PFSK-1 (cell line): ENCODE data around the gene FAM118B.

Source experiments
- POLR2AphosphoS5 ChIP-seq: IDR thresholded peaks from 2 replicates; pipeline ENCODE4 v1.6.1; 2012; ENCODE audit warnings: low read depth, mild to moderate bottlenecking, control low read depth, low read length, moderate library complexity
- TAF1 ChIP-seq: IDR thresholded peaks from 2 replicates; pipeline ENCODE4 v1.6.1; 2012; ENCODE audit warnings: low read length, control low read depth, borderline replicate concordance; ENCODE audit not compliant: insufficient read depth
- TF ChIP-seq, protein P1 (sequence below), 2 experiments: IDR thresholded peaks; 2 replicates each; pipeline versions ENCODE4 v1.6.1 to v1.8.0; 2011 to 2012; ENCODE audit warnings: low read depth in 2 of 2, low read length in 2 of 2, control low read depth in 1 of 2, inconsistent platforms in 1 of 2, mild to moderate bottlenecking in 1 of 2, moderate library complexity in 1 of 2; ENCODE audit not compliant: insufficient read depth in 1 of 2

DNA sequence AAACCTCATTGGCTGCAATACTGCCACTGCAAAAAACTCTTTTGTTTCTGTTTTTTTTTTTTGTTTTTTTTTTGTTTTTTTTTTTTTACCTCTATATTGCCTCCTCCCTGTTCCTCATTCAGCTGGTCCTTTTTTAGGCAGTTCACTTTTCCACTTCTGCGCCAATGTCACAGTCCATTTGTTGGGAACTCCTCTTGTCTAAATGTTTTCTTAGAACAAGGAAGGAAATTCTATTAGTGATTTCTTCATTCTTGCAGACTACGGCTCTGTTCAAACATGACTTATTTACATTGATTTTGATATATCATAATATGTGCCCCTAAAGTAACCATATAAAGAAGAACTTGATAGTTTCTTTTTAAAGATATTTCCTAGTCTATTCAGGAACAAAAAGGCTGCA lies 2.9 kb downstream of the FAM118B start:
- TF ChIP-seq, protein P1, sequence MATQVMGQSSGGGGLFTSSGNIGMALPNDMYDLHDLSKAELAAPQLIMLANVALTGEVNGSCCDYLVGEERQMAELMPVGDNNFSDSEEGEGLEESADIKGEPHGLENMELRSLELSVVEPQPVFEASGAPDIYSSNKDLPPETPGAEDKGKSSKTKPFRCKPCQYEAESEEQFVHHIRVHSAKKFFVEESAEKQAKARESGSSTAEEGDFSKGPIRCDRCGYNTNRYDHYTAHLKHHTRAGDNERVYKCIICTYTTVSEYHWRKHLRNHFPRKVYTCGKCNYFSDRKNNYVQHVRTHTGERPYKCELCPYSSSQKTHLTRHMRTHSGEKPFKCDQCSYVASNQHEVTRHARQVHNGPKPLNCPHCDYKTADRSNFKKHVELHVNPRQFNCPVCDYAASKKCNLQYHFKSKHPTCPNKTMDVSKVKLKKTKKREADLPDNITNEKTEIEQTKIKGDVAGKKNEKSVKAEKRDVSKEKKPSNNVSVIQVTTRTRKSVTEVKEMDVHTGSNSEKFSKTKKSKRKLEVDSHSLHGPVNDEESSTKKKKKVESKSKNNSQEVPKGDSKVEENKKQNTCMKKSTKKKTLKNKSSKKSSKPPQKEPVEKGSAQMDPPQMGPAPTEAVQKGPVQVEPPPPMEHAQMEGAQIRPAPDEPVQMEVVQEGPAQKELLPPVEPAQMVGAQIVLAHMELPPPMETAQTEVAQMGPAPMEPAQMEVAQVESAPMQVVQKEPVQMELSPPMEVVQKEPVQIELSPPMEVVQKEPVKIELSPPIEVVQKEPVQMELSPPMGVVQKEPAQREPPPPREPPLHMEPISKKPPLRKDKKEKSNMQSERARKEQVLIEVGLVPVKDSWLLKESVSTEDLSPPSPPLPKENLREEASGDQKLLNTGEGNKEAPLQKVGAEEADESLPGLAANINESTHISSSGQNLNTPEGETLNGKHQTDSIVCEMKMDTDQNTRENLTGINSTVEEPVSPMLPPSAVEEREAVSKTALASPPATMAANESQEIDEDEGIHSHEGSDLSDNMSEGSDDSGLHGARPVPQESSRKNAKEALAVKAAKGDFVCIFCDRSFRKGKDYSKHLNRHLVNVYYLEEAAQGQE (IDR thresholded peaks at IDR 0.05; ENCODE audit: insufficient read depth in 1 of 2, low read depth in 2 of 2, low read length in 2 of 2), result no peak
- TF ChIP-seq POLR2AphosphoS5, result no peak
- no peak for TF ChIP-seq TAF1
